ENCODE measurements around the gene ING3. TPM values are rescaled to one million over a fixed set of nuclear protein-coding genes. Genes with fewer than 3 reads are reported as not detected.

ING3 gene
- total and polyA plus RNA-seq, 2 of the 8 experiments (the other 6 are each of a cell fraction or from before 2014, with no cell fraction given), result 6.0 to 17.7 TPM

DNA sequence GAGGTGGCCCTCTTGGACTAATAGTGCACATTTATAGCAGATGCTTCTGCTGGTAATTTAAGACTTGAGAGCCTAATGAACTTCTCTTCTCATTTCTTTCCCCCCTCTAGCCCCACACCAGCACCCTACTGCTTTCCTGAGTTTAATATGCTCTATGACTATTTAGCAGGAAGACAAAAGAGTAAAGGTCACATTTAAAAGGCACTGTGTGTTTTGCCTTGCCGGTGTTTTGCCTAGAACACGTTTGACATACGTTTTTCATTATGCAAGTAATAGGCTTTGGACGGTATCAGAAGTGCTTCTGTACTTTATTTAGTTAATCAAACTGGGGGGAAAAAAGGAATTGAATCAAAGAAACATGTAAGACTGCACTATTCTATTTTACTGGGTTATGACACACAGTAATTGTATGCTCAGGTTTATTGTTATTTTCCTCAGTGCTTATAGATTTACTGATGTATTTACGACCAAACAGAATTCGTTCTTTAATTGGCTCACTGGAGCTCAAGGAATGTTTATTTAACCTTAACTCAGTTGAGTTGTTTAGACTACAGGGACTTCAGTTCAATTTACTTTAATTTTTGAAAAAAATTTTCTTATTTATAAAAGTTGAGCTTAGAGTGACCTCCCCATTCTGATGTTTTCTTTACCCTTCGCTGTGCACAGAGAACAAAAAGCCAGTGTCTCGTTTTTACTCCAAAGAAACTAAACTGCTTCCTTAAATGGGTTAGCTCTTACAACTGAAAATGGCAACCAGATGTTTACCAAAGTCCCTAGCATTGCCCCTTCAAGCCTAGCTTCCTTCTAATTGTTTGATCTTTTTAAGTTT is 73.3 kb downstream of the ING3 start:
- Histone ChIP-seq H3K9me3 (ENCODE audit: insufficient read depth in 2 of 2, low read depth in 1 of 2, low read length in 1 of 2) (no peaks in the 10 kb centered on the region), H3K56ac (replicated peaks; ENCODE audit: insufficient read length, low read depth, low read length) (no peak overlapping the region), H4K8ac (ENCODE audit: extremely low read depth, insufficient read depth, low read length) (no peak overlapping the region), H2BK15ac (ENCODE audit: low read length) (no peak overlapping the region), H3K4ac (replicated peaks; ENCODE audit: insufficient read length, low read depth, low read length) (no peak overlapping the region), H3K27me3 (replicated peaks in 1 of 4; ENCODE audit: control insufficient read depth in 3 of 4, extremely low read depth in 1 of 4, insufficient read depth in 3 of 4, low read length in 3 of 4) (no peaks in the 10 kb centered on the region), H2AFZ (ENCODE audit: low read length) (0 out of 2 replicates have a peak overlapping the region, but pooled peaks have one; percentile 5), H3K14ac (ENCODE audit: insufficient read length) (no peak overlapping the region), H3K9ac (replicated peaks in 1 of 4; ENCODE audit: extremely low read depth in 1 of 4, low read depth in 3 of 4, low read length in 3 of 4) (no peak overlapping the region), H3K4me3 (ENCODE audit: extremely low read depth in 1 of 4, insufficient read depth in 2 of 4, low read depth in 3 of 4, low read length in 4 of 4) (no peak overlapping the region), H2BK20ac (ENCODE audit: low read length) (no peak overlapping the region), H3K27ac (ENCODE audit: low read depth, low read length) (no peak overlapping the region), H4K5ac (ENCODE audit: insufficient read length, low read depth, low read length) (no peak overlapping the region), H4K20me1 (replicated peaks in 1 of 2; ENCODE audit: control insufficient read depth in 1 of 2, insufficient read depth in 2 of 2, low read length in 2 of 2) (no peaks in the 10 kb centered on the region), H3K23ac (ENCODE audit: insufficient read length) (no peak overlapping the region), H3K18ac (ENCODE audit: extremely low read depth, low read length) (no peak overlapping the region), H3K23me2 (ENCODE audit: low read depth, low read length) (no peaks in the 10 kb centered on the region), H2BK12ac (ENCODE audit: low read depth, low read length) (no peak overlapping the region), H4K91ac (replicated peaks; ENCODE audit: insufficient read length, low read length) (no peak overlapping the region), H2AK5ac (ENCODE audit: low read depth, low read length) (no peak overlapping the region), H2BK120ac (replicated peaks; ENCODE audit: low read depth, low read length) (no peak overlapping the region), H3K79me1 (ENCODE audit: low read depth, low read length) (no peaks in the 10 kb centered on the region), H3K36me3 (ENCODE audit: control insufficient read depth in 2 of 4, insufficient read depth in 4 of 4, low read length in 3 of 4) (no peaks in the 10 kb centered on the region), H3K4me1 (replicated peaks in 1 of 4; ENCODE audit: control insufficient read depth in 3 of 4, insufficient read depth in 4 of 4, low read length in 3 of 4) (peaks cover 0 to 6% (median 0%) of the 10 kb centered on the region in 4 experiments; a peak in 2 of 7 replicates), H3K79me2 (ENCODE audit: control insufficient read depth in 1 of 2, insufficient read depth in 2 of 2, low read length in 2 of 2) (no peaks in the 10 kb centered on the region), H2BK5ac (ENCODE audit: low read depth, low read length) (no peak overlapping the region), H3K4me2 (ENCODE audit: insufficient read depth in 1 of 2, low read depth in 2 of 2, low read length in 2 of 2) (no peak overlapping the region)
- FAIRE-seq, result no peak
- ChIA-PET CTCF (ENCODE audit: partially characterized antibody) (interaction anchor here (1.0 kb wide), 2 partner anchors 34 to 231 kb away, joined by 3 read pairs; no protein-coding TSS in a partner anchor), POLR2A (ENCODE audit: partially characterized antibody) (no interaction called here)
- no peak for DNase-seq (ENCODE audit: low read depth in 1 of 2, low spot score in 2 of 2)
- WGBS, 2 experiments (ENCODE audit: extremely low coverage in 1 of 2, insufficient coverage in 1 of 2, insufficient read length in 1 of 2, insufficient replicate concordance in 2 of 2, low coverage in 1 of 2, low lambda C conversion rate in 2 of 2, missing lambda C conversion rate in 1 of 2), result 89% methylated on average over 8 of the region's 8 CpGs; no CpG with 5 or more reads in 1 of the 2 experiments
- TF ChIP-seq HDAC6 (IDR thresholded peaks at IDR 0.05; ENCODE audit: low read depth, low read length), result no peak
- TF ChIP-seq RBBP5 (IDR thresholded peaks at IDR 0.05; ENCODE audit: borderline replicate concordance, low read depth, low read length), result no peak
- TF ChIP-seq SAP30 (IDR thresholded peaks at IDR 0.05; ENCODE audit: insufficient read depth, insufficient replicate concordance, low read length), result no peak
- no peak for TF ChIP-seq SIX5 (IDR thresholded peaks at IDR 0.05; ENCODE audit: low read depth, low read length)
- no peak for TF ChIP-seq MAFK (IDR thresholded peaks at IDR 0.05; ENCODE audit: low read depth, low read length)
- TF ChIP-seq EZH2 (IDR thresholded peaks at IDR 0.05; ENCODE audit: low read depth, low read length, severe bottlenecking), result no peak
- TF ChIP-seq, protein P1, sequence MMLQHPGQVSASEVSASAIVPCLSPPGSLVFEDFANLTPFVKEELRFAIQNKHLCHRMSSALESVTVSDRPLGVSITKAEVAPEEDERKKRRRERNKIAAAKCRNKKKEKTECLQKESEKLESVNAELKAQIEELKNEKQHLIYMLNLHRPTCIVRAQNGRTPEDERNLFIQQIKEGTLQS (IDR thresholded peaks at IDR 0.05; ENCODE audit: insufficient read depth, low read depth, low read length), result no peak
- TF ChIP-seq NRF1 (IDR thresholded peaks at IDR 0.05; ENCODE audit: low read depth, low read length), result no peak
- TF ChIP-seq JUN (IDR thresholded peaks at IDR 0.05; ENCODE audit: low read depth, low read length), result no peak
- TF ChIP-seq NANOG (IDR thresholded peaks at IDR 0.05; ENCODE audit: insufficient read depth, low read depth, low read length, poor library complexity, severe bottlenecking), result no peak
- TF ChIP-seq SP1 (IDR thresholded peaks at IDR 0.05; ENCODE audit: low read depth, low read length), result no peak
